ENCODE data around the gene PHIP.

GRCh38 chr6:79056226-79056625, 21.8 kb downstream of the PHIP start:
- TF ChIP-seq GATA2 (IDR thresholded peaks at IDR 0.05; ENCODE audit: low read depth, low read length): no peak
- no peak for TF ChIP-seq GATA3 (IDR thresholded peaks at IDR 0.05; ENCODE audit: low read depth, low read length)

Data from SH-SY5Y (cell line).